ENCODE measurements around the gene NTMT1.
A peak's percentile ranks its signal among the peaks of the same experiment; 100 is the strongest.

NTMT1 gene

DNA sequence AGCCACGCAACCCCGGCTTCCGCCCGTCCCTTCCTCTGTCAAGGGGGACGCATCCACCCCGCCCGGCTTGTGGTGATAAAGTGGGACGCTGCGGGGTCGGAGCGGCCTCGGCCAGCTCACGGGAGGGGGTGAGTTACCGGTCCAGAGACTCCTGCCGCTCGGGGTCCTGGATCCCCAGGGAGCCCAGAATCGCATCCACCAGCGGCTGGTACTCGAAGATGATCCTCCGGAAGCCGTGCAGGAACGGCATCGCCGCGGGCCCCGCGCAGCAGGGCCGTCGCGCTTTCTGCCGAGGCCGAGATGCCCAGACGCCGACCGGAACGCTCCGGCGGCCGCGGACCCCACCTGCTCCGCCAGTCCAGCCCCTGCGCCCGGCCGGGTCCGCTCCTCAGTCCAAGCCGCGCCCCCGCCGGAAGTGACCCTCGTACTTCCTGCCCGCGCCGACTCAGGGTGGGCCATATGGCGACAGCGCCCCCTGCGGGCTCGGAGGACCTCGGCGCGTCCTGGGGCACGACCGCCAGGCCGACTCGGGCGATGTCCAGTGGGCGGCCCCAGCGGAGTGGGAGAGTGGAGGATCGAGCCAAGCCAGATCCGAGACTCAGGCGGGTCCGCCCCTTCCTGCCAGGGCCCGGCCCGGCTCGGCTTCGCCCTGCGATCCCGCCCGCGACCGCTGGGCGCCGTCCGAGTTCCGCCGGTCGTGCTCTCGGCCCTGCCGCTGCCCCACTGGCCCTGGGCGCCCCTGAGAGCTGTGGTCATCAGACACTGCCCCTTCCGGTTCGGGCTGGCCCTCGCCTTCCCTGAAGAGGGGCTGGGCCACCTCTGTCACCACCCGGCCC lies 16.0 kb downstream of the NTMT1 start, which contains the start of gene ASB6:
Gene ASB6, minus strand, starts transcription at position 402 of the 836 bp plus-strand sequence. Its CDS starts 152 bp downstream, at position 250.
- Histone ChIP-seq H3K27me3 (ENCODE audit: control insufficient read depth, insufficient read depth, low read length) (peaks cover 5% of the 10 kb centered on the region), H3K4me1 (ENCODE audit: control insufficient read depth, insufficient read depth, low read length) (peaks cover 24% of the 10 kb centered on the region), H3K4me2 (ENCODE audit: low read length) (peak within 1 kb of the TSS; percentile 95), H3K36me3 (ENCODE audit: insufficient read depth, low read length) (peaks cover 27% of the 10 kb centered on the region), H3K4me3 (ENCODE audit: low read length) (peak within 1 kb of the TSS; percentile 95), H3K9ac (ENCODE audit: low read depth, low read length) (peak within 1 kb of the TSS; percentile 88), H3K9me3 (replicated peaks; ENCODE audit: low read length) (no peaks in the 10 kb centered on the region)

DNA sequence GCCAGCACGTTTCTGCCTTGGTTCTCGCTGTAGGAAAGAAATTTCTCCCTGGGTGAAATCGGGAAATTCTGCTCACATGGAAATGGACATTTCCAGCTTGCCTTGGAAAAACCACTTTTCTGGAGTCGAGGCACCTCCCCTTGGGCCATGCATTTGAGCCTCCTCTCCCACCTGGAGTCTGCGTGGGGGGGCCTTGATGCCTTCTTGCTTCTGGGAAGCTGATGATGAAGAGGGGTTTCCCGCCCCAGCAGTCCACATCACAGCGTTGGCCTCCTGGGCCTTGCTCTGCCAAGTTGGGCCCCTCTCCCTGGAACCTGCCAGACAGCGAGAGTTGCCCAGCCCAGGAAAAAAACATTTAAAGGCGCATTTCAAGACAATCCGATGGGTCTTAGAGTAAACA lies 17.7 kb downstream of the NTMT1 start:
- no peak overlapping the region for H3K9ac ChIP-seq (ENCODE audit: low read depth, low read length)
- no peak overlapping the region for H3K4me2 ChIP-seq (ENCODE audit: low read length)
- peaks cover 27% of the 10 kb centered on the region for H3K4me1 ChIP-seq (ENCODE audit: control insufficient read depth, insufficient read depth, low read length)
- no peak overlapping the region for H3K4me3 ChIP-seq (ENCODE audit: low read length)
- H3K9me3 ChIP-seq (replicated peaks; ENCODE audit: low read length): no peaks in the 10 kb centered on the region
- peaks cover 6% of the 10 kb centered on the region for H3K27me3 ChIP-seq (ENCODE audit: control insufficient read depth, insufficient read depth, low read length)
- peaks cover 9% of the 10 kb centered on the region for H3K36me3 ChIP-seq (ENCODE audit: insufficient read depth, low read length)

DNA sequence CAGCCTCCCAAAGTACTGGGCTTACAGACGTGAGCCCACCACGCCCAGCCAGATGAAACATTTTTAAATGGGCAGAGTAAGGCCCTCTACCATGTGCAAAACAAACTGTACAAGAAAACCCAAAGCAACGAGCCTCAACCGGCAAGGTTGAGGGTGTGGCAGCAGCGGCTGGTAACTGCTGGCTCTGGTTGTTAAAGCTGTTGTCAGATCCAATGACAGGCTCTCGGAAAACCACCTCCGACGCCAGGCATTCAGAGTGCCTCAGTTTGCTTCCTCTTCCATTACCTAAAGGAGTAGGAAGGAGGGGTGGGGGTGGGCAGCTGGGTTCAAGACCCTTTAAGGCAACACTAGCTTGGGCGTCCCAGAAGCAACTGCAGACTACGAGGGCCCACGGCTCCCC lies 18.4 kb downstream of the NTMT1 start:
- Histone ChIP-seq H3K27me3 (ENCODE audit: control insufficient read depth, insufficient read depth, low read length) (peaks cover 6% of the 10 kb centered on the region), H3K9me3 (replicated peaks; ENCODE audit: low read length) (no peaks in the 10 kb centered on the region), H3K4me2 (ENCODE audit: low read length) (no peak overlapping the region), H3K4me3 (ENCODE audit: low read length) (no peak overlapping the region), H3K36me3 (ENCODE audit: insufficient read depth, low read length) (peaks cover 3% of the 10 kb centered on the region), H3K4me1 (ENCODE audit: control insufficient read depth, insufficient read depth, low read length) (peaks cover 27% of the 10 kb centered on the region), H3K9ac (ENCODE audit: low read depth, low read length) (no peak overlapping the region)

DNA sequence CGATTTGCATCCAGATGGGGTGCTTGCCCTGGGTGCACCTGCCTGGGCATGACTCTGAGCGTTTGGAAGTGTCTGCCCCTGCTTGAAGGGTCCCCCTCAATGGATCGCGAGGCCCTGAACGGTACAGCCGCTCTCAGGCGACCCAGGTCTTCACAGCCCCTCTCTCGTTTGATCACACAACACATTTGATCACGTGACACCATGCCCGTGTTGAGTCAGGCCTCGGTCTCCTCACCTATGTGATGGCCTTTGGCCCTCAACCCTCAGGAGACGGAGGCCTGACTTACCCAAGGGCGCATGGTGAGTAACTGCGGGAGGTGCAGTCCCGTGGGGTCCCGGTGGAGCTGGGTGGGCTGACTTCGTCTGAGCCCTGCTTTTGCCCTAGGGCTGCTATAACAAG lies 18.9 kb downstream of the NTMT1 start:
- no peaks in the 10 kb centered on the region for H3K36me3 ChIP-seq (ENCODE audit: insufficient read depth, low read length)
- H3K9ac ChIP-seq (ENCODE audit: low read depth, low read length): no peak overlapping the region
- no peaks in the 10 kb centered on the region for H3K9me3 ChIP-seq (replicated peaks; ENCODE audit: low read length)
- no peak overlapping the region for H3K4me2 ChIP-seq (ENCODE audit: low read length)
- H3K4me3 ChIP-seq (ENCODE audit: low read length): no peak overlapping the region
- peaks cover 22% of the 10 kb centered on the region for H3K4me1 ChIP-seq (ENCODE audit: control insufficient read depth, insufficient read depth, low read length)
- H3K27me3 ChIP-seq (ENCODE audit: control insufficient read depth, insufficient read depth, low read length): peaks cover 6% of the 10 kb centered on the region

DNA sequence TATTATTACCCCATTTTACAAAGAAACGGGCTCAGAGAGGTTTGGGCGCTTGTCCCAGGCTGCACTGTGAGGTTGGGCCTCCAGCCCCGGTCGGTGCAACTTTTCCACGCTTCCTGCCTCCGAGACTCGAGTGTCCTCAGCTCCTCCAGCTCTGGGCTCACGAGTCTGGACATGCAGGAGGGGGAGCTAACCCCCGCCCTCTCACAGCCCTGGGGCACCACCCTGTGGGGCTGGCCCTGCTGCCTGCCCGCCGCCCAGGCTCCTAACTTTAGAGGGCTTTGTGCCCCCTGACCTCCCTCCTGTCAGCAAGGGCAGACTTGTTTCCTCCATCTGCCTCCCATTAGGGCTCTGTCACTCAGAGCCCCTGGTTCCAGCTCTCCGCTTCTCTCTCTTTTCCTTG lies 20.3 kb downstream of the NTMT1 start:
- H3K9me3 ChIP-seq (replicated peaks; ENCODE audit: low read length): no peaks in the 10 kb centered on the region
- H3K4me2 ChIP-seq (ENCODE audit: low read length): no peak overlapping the region
- no peak overlapping the region for H3K9ac ChIP-seq (ENCODE audit: low read depth, low read length)

DNA sequence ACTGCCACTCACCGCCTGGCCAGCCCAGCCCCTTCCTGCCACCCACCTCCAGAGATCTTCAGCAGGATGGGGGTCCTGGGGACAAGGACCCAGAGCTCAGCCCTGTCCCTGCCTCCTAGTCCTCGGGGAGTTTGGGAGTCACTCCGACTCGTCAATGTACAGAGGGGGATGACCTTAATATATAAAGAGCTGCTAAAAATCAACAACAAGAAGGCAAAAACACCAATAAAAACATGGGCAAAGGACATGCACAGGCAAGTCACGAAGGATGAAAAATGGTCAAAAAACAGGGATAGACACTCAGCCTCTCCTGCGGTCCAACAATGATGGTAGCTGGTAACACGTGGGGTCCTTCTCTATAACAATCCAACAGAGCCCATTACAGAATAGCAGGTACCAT lies 20.7 kb downstream of the NTMT1 start:
- H3K9ac ChIP-seq (ENCODE audit: low read depth, low read length): no peak overlapping the region
- H3K9me3 ChIP-seq (replicated peaks; ENCODE audit: low read length): no peaks in the 10 kb centered on the region
- H3K4me2 ChIP-seq (ENCODE audit: low read length): no peak overlapping the region
- peaks cover 7% of the 10 kb centered on the region for H3K4me1 ChIP-seq (ENCODE audit: control insufficient read depth, insufficient read depth, low read length)
- peaks cover 12% of the 10 kb centered on the region for H3K27me3 ChIP-seq (ENCODE audit: control insufficient read depth, insufficient read depth, low read length)
- H3K36me3 ChIP-seq (ENCODE audit: insufficient read depth, low read length): no peaks in the 10 kb centered on the region
- H3K4me3 ChIP-seq (ENCODE audit: low read length): no peak overlapping the region

More for the DNA sequence above, 20.3 kb downstream of the NTMT1 start:
- H3K4me1 ChIP-seq (ENCODE audit: control insufficient read depth, insufficient read depth, low read length): peaks cover 8% of the 10 kb centered on the region
- no peaks in the 10 kb centered on the region for H3K36me3 ChIP-seq (ENCODE audit: insufficient read depth, low read length)
- H3K4me3 ChIP-seq (ENCODE audit: low read length): no peak overlapping the region
- peaks cover 8% of the 10 kb centered on the region for H3K27me3 ChIP-seq (ENCODE audit: control insufficient read depth, insufficient read depth, low read length)

DNA sequence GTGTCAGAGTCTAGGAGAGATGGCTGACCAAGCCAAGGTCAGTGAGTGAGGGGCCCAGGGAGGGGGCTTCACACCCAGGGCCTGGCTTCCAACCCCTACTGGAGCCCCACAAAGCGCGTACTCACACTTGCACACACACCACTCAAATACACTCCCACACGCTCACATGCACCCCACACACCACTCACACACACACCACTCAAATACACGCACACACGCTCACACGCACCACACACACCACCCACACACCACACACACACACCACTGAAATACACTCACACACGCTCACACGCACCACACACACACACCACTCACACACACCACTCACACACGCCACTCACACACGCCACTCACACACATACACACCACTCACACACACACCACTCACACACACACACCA lies 21.7 kb downstream of the NTMT1 start:
- Histone ChIP-seq H3K27me3 (ENCODE audit: control insufficient read depth, insufficient read depth, low read length) (peaks cover 12% of the 10 kb centered on the region), H3K4me1 (ENCODE audit: control insufficient read depth, insufficient read depth, low read length) (peaks cover 4% of the 10 kb centered on the region), H3K4me3 (ENCODE audit: low read length) (no peak overlapping the region), H3K9ac (ENCODE audit: low read depth, low read length) (no peak overlapping the region), H3K36me3 (ENCODE audit: insufficient read depth, low read length) (no peaks in the 10 kb centered on the region), H3K9me3 (replicated peaks; ENCODE audit: low read length) (no peaks in the 10 kb centered on the region), H3K4me2 (ENCODE audit: low read length) (no peak overlapping the region)

DNA sequence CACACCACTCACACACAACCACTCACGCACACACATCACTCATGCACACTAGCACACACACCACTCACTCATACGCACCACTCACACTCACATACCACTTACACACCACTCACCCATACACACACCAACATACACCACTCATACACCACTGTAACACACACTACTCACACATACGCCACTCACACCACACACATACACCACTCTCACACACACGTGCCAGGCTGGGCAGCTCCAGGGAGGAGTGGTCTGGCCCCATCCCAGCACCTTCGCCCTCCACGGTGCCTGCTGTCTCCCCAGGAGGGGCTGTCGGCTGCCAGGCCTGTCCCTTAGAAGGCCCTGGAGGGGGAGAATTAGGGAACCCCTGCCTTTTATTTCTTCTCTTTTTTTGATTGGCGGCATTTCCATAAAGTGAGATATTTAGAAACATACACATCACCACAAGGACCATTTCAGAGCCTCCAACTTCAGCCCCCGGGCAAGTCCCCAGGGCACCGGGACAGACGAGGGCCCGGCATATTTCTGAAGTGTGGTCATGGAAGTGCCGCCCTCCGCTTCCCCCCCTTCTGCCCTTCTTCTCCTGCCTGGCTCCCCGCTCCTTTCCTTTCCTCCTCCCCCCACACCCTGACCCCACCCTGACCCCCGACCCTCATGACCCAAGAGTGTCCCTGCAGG lies 22.3 kb downstream of the NTMT1 start:
- no peaks in the 10 kb centered on the region for H3K36me3 ChIP-seq (ENCODE audit: insufficient read depth, low read length)
- peaks cover 12% of the 10 kb centered on the region for H3K27me3 ChIP-seq (ENCODE audit: control insufficient read depth, insufficient read depth, low read length)
- no peak overlapping the region for H3K4me2 ChIP-seq (ENCODE audit: low read length)
- peaks cover 3% of the 10 kb centered on the region for H3K4me1 ChIP-seq (ENCODE audit: control insufficient read depth, insufficient read depth, low read length)
- no peak overlapping the region for H3K9ac ChIP-seq (ENCODE audit: low read depth, low read length)
- H3K4me3 ChIP-seq (ENCODE audit: low read length): no peak overlapping the region
- H3K9me3 ChIP-seq (replicated peaks; ENCODE audit: low read length): no peaks in the 10 kb centered on the region

DNA sequence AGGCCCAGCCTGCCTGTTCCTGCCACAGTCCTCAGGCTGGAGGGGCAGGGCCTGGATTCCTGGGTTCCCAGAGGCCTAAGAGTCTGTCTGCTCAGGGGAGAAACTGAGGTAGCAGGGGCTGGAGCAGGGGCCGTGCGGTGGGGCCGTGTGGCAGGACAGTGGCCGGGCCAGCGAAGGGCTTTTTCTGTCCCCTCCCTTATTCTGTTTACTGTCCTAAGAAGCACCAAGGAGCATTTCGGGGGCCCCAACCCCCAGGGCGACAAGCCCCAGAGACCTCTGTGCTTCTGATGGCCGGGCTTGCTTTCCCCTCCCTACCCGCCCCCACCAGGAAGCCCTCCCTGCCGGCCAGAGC lies 22.8 kb downstream of the NTMT1 start:
- Histone ChIP-seq H3K9ac (ENCODE audit: low read depth, low read length) (no peak overlapping the region), H3K4me1 (ENCODE audit: control insufficient read depth, insufficient read depth, low read length) (peaks cover 3% of the 10 kb centered on the region), H3K9me3 (replicated peaks; ENCODE audit: low read length) (no peaks in the 10 kb centered on the region), H3K4me3 (ENCODE audit: low read length) (no peak overlapping the region), H3K36me3 (ENCODE audit: insufficient read depth, low read length) (no peaks in the 10 kb centered on the region), H3K4me2 (ENCODE audit: low read length) (no peak overlapping the region), H3K27me3 (ENCODE audit: control insufficient read depth, insufficient read depth, low read length) (peaks cover 13% of the 10 kb centered on the region)

DNA sequence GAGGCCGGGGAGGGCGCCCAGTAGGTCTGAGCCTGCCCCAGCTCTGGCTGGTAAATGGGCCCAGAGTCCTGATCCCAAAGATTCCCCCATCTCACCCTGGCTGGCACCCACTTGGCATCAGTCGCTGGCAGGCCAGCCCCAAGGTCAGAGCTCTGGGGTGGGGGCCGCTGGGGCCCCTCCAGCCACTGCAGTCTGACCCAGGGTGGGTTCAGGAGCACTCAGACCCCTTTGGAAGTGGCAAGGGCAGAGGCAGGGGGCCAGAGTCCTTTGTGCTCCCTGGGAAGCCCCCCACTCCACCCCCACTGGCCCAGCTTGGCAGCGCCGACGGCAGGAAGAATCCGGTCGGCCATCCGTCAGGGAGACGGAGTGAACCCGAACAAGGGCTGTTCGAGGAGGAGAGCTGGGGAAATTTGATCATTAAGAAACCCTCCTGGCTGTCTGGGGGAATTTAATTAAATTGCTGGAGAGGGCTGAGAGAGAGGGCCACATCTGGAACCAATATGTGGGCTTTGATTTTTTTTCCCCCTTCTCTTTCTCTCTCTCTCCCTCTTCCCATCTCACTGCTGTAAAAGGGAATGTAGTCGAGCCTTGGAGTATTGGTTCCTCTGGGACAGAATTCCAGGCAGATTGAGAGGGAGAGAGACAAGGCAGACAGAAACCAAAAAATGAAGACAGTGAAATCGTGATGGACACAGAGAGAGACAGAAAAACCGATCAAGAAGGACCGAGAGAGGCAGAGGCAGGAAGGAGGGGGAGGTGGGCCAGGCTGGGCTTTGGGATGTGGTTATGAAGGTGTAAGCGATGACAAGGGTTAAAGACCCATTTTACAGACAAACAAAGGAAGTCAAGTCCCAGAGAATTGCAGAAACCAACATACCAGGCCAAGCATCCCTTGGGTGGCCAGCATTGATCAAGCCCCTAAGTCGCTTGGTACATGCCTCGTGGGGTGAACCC lies 24.0 kb downstream of the NTMT1 start:
- H3K36me3 ChIP-seq (ENCODE audit: insufficient read depth, low read length): no peaks in the 10 kb centered on the region
- no peak overlapping the region for H3K9ac ChIP-seq (ENCODE audit: low read depth, low read length)
- peaks cover 3% of the 10 kb centered on the region for H3K4me1 ChIP-seq (ENCODE audit: control insufficient read depth, insufficient read depth, low read length)
- H3K9me3 ChIP-seq (replicated peaks; ENCODE audit: low read length): no peaks in the 10 kb centered on the region
- H3K27me3 ChIP-seq (ENCODE audit: control insufficient read depth, insufficient read depth, low read length): peaks cover 25% of the 10 kb centered on the region
- no peak overlapping the region for H3K4me3 ChIP-seq (ENCODE audit: low read length)
- H3K4me2 ChIP-seq (ENCODE audit: low read length): no peak overlapping the region

DNA sequence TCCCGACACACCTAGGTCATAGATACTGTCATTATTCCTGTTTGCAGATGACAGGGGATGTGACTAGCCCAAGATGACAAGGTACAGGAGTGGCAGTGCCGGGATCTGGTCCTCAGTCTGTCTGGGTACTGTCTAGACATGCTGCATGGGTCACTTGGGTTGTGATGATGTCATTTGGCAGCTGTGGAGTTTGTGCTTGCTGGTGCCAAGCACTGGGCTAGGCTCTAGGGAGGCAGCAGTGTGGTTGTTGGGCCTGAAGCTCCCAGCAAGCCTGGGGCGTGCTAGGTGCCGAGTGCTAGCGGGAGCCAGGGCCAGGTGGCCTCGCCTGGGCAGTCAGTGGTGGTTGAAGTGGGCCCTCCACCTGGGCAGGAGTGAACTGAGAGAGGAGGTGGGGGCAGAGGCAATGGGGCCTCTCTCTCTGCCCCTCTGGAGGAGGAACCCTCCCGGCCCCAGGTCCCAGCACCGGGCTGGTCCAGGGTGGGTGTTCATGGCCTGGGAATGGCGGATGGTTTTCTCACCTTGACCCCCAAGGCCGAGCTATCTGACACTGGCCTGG lies 24.8 kb downstream of the NTMT1 start:
- peaks cover 3% of the 10 kb centered on the region for H3K4me1 ChIP-seq (ENCODE audit: control insufficient read depth, insufficient read depth, low read length)
- peaks cover 33% of the 10 kb centered on the region for H3K27me3 ChIP-seq (ENCODE audit: control insufficient read depth, insufficient read depth, low read length)
- H3K4me2 ChIP-seq (ENCODE audit: low read length): no peak overlapping the region
- H3K9me3 ChIP-seq (replicated peaks; ENCODE audit: low read length): no peaks in the 10 kb centered on the region
- no peak overlapping the region for H3K4me3 ChIP-seq (ENCODE audit: low read length)
- H3K9ac ChIP-seq (ENCODE audit: low read depth, low read length): no peak overlapping the region
- H3K36me3 ChIP-seq (ENCODE audit: insufficient read depth, low read length): no peaks in the 10 kb centered on the region

Data from skeletal muscle satellite cell (primary cell).